ENCODE results near the gene CNFN.

GRCh38 chr19:42419309-42419708 is 29.2 kb upstream of the CNFN start:
- TF ChIP-seq POLR2A (IDR thresholded peaks at IDR 0.05; ENCODE audit: low read depth, low read length) (no peak), TAF1 (IDR thresholded peaks at IDR 0.05; ENCODE audit: low read depth, low read length) (no peak)
